Measurements from ENCODE around the gene BMP4. TPM values are rescaled to one million over a fixed set of nuclear protein-coding genes. Genes with fewer than 3 reads are reported as not detected.
A peak's percentile ranks its signal among the peaks of the same experiment; 100 is the strongest.

Gene BMP4
- total RNA-seq, 1 experiment from 2014 or later, result 12.2 TPM

DNA sequence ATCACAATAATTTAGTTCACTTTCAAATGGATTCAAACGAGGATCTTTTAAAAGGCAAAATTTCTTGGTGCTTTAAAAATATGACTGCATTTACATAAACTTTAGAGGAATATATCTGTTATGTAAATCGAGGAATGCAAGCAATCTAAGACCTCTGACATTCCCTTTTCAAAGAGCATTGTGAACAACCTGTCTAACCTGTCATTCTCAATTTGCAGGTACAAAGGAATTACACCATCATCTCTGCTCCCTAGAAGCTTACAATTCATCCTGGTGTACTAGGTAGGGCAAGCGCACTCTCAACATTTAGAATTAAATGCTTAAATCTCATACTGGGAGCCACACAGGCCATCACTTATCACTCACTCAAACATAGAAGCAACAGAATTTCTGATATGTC lies 35.6 kb downstream of the BMP4 start:
- no CpG with 5 or more reads among the region's 3 CpGs for WGBS (ENCODE audit: extremely low coverage, insufficient read length, low lambda C conversion rate)
- TF ChIP-seq, protein P1, sequence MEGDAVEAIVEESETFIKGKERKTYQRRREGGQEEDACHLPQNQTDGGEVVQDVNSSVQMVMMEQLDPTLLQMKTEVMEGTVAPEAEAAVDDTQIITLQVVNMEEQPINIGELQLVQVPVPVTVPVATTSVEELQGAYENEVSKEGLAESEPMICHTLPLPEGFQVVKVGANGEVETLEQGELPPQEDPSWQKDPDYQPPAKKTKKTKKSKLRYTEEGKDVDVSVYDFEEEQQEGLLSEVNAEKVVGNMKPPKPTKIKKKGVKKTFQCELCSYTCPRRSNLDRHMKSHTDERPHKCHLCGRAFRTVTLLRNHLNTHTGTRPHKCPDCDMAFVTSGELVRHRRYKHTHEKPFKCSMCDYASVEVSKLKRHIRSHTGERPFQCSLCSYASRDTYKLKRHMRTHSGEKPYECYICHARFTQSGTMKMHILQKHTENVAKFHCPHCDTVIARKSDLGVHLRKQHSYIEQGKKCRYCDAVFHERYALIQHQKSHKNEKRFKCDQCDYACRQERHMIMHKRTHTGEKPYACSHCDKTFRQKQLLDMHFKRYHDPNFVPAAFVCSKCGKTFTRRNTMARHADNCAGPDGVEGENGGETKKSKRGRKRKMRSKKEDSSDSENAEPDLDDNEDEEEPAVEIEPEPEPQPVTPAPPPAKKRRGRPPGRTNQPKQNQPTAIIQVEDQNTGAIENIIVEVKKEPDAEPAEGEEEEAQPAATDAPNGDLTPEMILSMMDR (conservative IDR thresholded peaks at IDR 0.05), result no peak
- no peak overlapping the region for H3K4me2 ChIP-seq (ENCODE audit: insufficient read depth, insufficient read length, low read length)

More for the DNA sequence above, 35.6 kb downstream of the BMP4 start:
- H3K27me3 Mint-ChIP-seq (ENCODE audit: low read depth), result no peaks in the 10 kb centered on the region; the same call in 1 of the 2 replicates
- Histone ChIP-seq H4K91ac (ENCODE audit: insufficient read length, low read depth, low read length) (no peak overlapping the region), H3K56ac (ENCODE audit: insufficient read length, low read depth, low read length) (no peak overlapping the region), H2AK5ac (ENCODE audit: insufficient read length, low read length) (no peak overlapping the region), H2BK20ac (ENCODE audit: low read depth, low read length, poor library complexity, severe bottlenecking) (no peak overlapping the region), H3K79me1 (ENCODE audit: insufficient read depth, low read depth, low read length, poor library complexity, severe bottlenecking) (no peaks in the 10 kb centered on the region), H4K20me1 (ENCODE audit: control insufficient read depth, insufficient read depth, insufficient read length) (no peaks in the 10 kb centered on the region), H3K23me2 (ENCODE audit: insufficient read length, low read depth, low read length, poor library complexity, severe bottlenecking) (no peaks in the 10 kb centered on the region), H3K14ac (ENCODE audit: insufficient read depth, low read length) (no peak overlapping the region), H3K18ac (ENCODE audit: insufficient read length, low read depth, low read length) (no peak overlapping the region), H3K27ac (ENCODE audit: insufficient read length, low read depth, low read length) (no peak overlapping the region), H3K9me3 (ENCODE audit: control insufficient read depth, low read depth, low read length) (no peaks in the 10 kb centered on the region), H3T11ph (ENCODE audit: low read length) (no peak overlapping the region), H3K9ac (ENCODE audit: extremely low read depth, insufficient read length, low read length) (no peak overlapping the region), H2BK120ac (ENCODE audit: low read depth, low read length, poor library complexity, severe bottlenecking) (no peak overlapping the region), H4K5ac (ENCODE audit: insufficient read length, low read depth, low read length) (no peak overlapping the region), H2BK12ac (ENCODE audit: insufficient read length, low read depth, low read length) (no peak overlapping the region), H3K4ac (ENCODE audit: low read depth, low read length) (no peak overlapping the region), H3K23ac (ENCODE audit: insufficient read length, low read depth, low read length) (no peak overlapping the region), H3K4me1 (ENCODE audit: insufficient read depth, low read length) (no peaks in the 10 kb centered on the region), H2AFZ (ENCODE audit: low read length) (no peak overlapping the region), H3K27me3 (ENCODE audit: insufficient read depth, low read length) (no peaks in the 10 kb centered on the region), H2BK15ac (ENCODE audit: low read depth, low read length) (no peak overlapping the region), H4K8ac (replicated peaks; ENCODE audit: insufficient read length, low read depth, low read length) (no peak overlapping the region), H3K79me2 (ENCODE audit: insufficient read depth, low read length) (no peaks in the 10 kb centered on the region), H2BK5ac (ENCODE audit: insufficient read length, low read length) (no peak overlapping the region)
- no peak overlapping the region for H3K4me3 Mint-ChIP-seq
- H3K27ac Mint-ChIP-seq, result peak overlapping the region in 2 of 3 experiments; percentile 41 to 52; a peak in 3 of 7 replicates
- peaks cover 0 to 6% (median 0%) of the 10 kb centered on the region in 3 experiments; a peak in 2 of 7 replicates for H3K36me3 Mint-ChIP-seq (ENCODE audit: insufficient read depth in 1 of 3, low read depth in 3 of 3)
- DNase-seq, result no peak
- peaks cover 0 to 2% of the 10 kb centered on the region in 2 experiments; a peak in 1 of 5 replicates for H3K9me3 Mint-ChIP-seq
- H3K4me1 Mint-ChIP-seq, result peaks cover 22 to 28% of the 10 kb centered on the region in 2 experiments

All from H9 (cell line).